K562 (cell line): Measurements from ENCODE around the gene TRANK1. TPM values are rescaled to one million over a fixed set of nuclear protein-coding genes. Genes with fewer than 3 reads are reported as not detected.

Experiments
- ARNT ChIP-seq, 2 experiments: fragments of 450-650 bp; IDR thresholded peaks; 2 replicates each; pipeline ENCODE4 v1.6.1; 2016; ENCODE audit warnings: mild to moderate bottlenecking in 1 of 2
- EP300 ChIP-seq: IDR thresholded peaks from 2 replicates; pipeline ENCODE4 v1.6.1; 2012; ENCODE audit warnings: low read length, improper control_type of control experiment
- GMEB1 ChIP-seq: fragments of 250-450 bp; sonication (Bioruptor Pico); IDR thresholded peaks from 2 replicates; pipeline ENCODE4 v1.4.0; 2020; ENCODE audit warnings: mild to moderate bottlenecking
- MEIS2 ChIP-seq: fragments of 450-650 bp; IDR thresholded peaks from 2 replicates; pipeline ENCODE4 v1.6.1; 2014; ENCODE audit warnings: mild to moderate bottlenecking; ENCODE audit not compliant: partially characterized antibody
- MTA2 ChIP-seq: fragments of 450-650 bp; IDR thresholded peaks from 2 replicates; pipeline ENCODE4 v1.6.1; 2016; ENCODE audit warnings: low read depth
- PRDM10 ChIP-seq: fragments of 450-650 bp; IDR thresholded peaks from 2 replicates; pipeline ENCODE4 v1.6.1; 2018; ENCODE audit not compliant: partially characterized antibody
- SMARCE1 ChIP-seq: fragments of 450-650 bp; IDR thresholded peaks from 2 replicates; pipeline ENCODE4 v1.7.1; 2016; ENCODE audit warnings: mild to moderate bottlenecking
- VEZF1 ChIP-seq: fragments of 200-800 bp; sonication (Bioruptor generic); IDR thresholded peaks from 2 replicates; pipeline ENCODE4 v1.6.1; 2017; ENCODE audit warnings: missing genetic modification characterization, missing compliant biosample characterization
- ZNF318 ChIP-seq, 2 experiments: fragments of 450-650 bp; IDR thresholded peaks; 2 replicates each; pipeline ENCODE4 v1.6.1; 2016; ENCODE audit warnings: mild to moderate bottlenecking in 2 of 2, borderline replicate concordance in 1 of 2, low read depth in 1 of 2, moderate library complexity in 1 of 2
- ZNF586 ChIP-seq: fragments of 450-650 bp; formaldehyde crosslinking; conservative IDR thresholded peaks from 2 replicates; pipeline ENCODE4 v1.4.0; 2020; ENCODE audit warnings: mild to moderate bottlenecking, moderate library complexity
- polyA plus RNA-seq, 8 experiments: library from polyadenylated mRNA; depleted of rRNA in 4 of 8; stranded (reverse) in 5 of 8; unstranded in 3 of 8; fragments of >200 nt; fragmentation: Nextera tagmentation in 2 of 8; fragmentation: Illumina TruSeq in 1 of 8; extraction: Ambion mirVana in 2 of 8; extraction: Trizol in 1 of 8; gene quantifications; 2 replicates each; pipeline versions ENCODE4 v1.2.1 to v1.2.3, GENCODE V29; 2011 to 2014; ENCODE audit warnings: inconsistent platforms in 1 of 8, missing spikeins in 1 of 8
- total RNA-seq, 7 experiments: library from RNA; depleted of rRNA in 6 of 7; stranded (reverse); fragments of >200 nt in 6 of 7; fragmentation: Illumina TruSeq in 2 of 7; extraction: Trizol in 2 of 7; gene quantifications; 2 replicates each; pipeline versions ENCODE4 v1.2.1 to v1.2.3, GENCODE V29; 2011 to 2021; ENCODE audit warnings: low replicate concordance in 1 of 7

Gene TRANK1
- total and polyA plus RNA-seq, 9 of the 15 experiments (the other 6 are each of a cell fraction or from before 2014, with no cell fraction given): 0.41 to 5.3 (median 2.1) TPM

- TF ChIP-seq VEZF1 (peak; percentile 63), SMARCE1 (peak; percentile 76; the same call in 1 of the 2 replicates), ZNF586 (CRISPR knock-in tag) (0 out of 2 replicates have a peak, but pooled peaks have one; percentile 59), MTA2 (no peak), MEIS2 (peak; percentile 98), PRDM10 (peak; percentile 24), ZNF318 (IDR thresholded peaks at IDR 0.05; ENCODE audit: borderline replicate concordance in 1 of 2, low read depth in 1 of 2) (peak; percentile 39 to 98; a peak in 2 of 4 replicates), EP300 (peak; percentile 58), GMEB1 (peak; percentile 34; the same call in 1 of the 2 replicates), ARNT (IDR thresholded peaks at IDR 0.05) (0 out of 4 replicates have a peak, but pooled peaks of 1 of the 2 experiments have one; percentile 39)
Measured at GRCh38 chr3:36924744-36925521, 19.9 kb downstream of the TRANK1 start (continued).
